Mucosa of descending colon (tissue), 3 donors: ENCODE results near the gene JAK1. TPM values are rescaled to one million over a fixed set of nuclear protein-coding genes. Genes with fewer than 3 reads are reported as not detected.

Source experiments
- ATAC-seq: fragments of 200-7000 bp; cut with Tn5 transposase; one replicate; pipeline ENCODE4 v1.9.1; 2020; ENCODE audit warnings: mild to moderate bottlenecking, moderate library complexity
- DNase-seq, 3 donors: peaks; one replicate each; pipeline ENCODE4 v3.0.0-alpha.2; 2020
- H3K36me3 ChIP-seq: fragments of 200-600 bp; one replicate; pipeline ENCODE4 v1.8.0; 2021; ENCODE audit warnings: low read depth, mild to moderate bottlenecking
- H3K4me1 ChIP-seq: fragments of 200-600 bp; one replicate; pipeline ENCODE4 v1.8.0; 2021; ENCODE audit warnings: low read depth, mild to moderate bottlenecking
- H3K4me3 ChIP-seq: fragments of 200-600 bp; one replicate; pipeline ENCODE4 v1.8.0; 2021; ENCODE audit warnings: mild to moderate bottlenecking
- H3K9me3 ChIP-seq: fragments of 200-600 bp; one replicate; pipeline ENCODE4 v1.8.0; 2021; ENCODE audit warnings: mild to moderate bottlenecking
- intact Hi-C, 2 donors: fragments of 100-400 bp; cut with DNase I in 1 of 2; cut with micrococcal nuclease in 1 of 2; formaldehyde crosslinking; loops; one replicate each; pipeline versions ENCODE4 v1.11.0 to v1.11.1; 2022; cut with DNase I, micrococcal nuclease
- total RNA-seq, 3 donors: library from RNA; stranded (reverse); fragmentation: NEBNext Ultra II Directional in 2 of 3; extraction: Animal tissue kit (Norgen Biotek cat#: 25700) in 2 of 3; gene quantifications; one replicate each; pipeline versions ENCODE4 v1.2.1 to v1.2.4, GENCODE V29; 2021 to 2023
- TF ChIP-seq, protein P1 (sequence below): fragments of 200-600 bp; IDR thresholded peaks from one replicate; pipeline ENCODE4 v1.8.0; 2022; ENCODE audit warnings: antibody characterized with exemption, mild to moderate bottlenecking
- donor health status: DM: no; HTN: no; CAD: no; lungs with moderate emphysema.
- donor health status: DM: no; HTN: no; CAD: no.
- donor health status: DM: no; HTN: yes; CAD: no.

JAK1 gene
- total RNA-seq, 3 donors from 2014 or later = 97.1 to 132 (median 103) TPM

DNA sequence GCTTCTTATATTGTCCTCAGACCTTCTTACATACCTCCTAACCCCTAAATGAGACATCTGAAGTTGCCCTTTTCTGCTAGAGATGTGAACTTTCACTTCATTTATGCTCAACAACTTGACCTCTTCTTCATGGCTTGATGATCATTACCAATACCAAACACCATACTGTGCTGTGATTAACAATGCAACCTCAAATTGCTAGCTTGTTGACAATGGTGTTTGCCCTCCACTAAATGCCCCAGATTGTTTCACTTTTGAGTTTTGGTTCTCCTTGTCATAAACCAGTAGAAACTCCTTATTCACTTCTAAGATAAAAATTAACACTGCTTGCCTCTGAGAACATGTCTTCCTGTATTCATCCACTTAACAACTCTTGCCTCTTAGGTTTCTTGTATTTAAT is 5.6 kb downstream of the JAK1 start:
- Histone ChIP-seq H3K36me3 (no peaks in the 10 kb centered on the region), H3K9me3 (no peaks in the 10 kb centered on the region), H3K4me3 (no peak overlapping the region), H3K4me1 (peaks cover 28% of the 10 kb centered on the region)
- ATAC-seq (no peak), DNase-seq (no peak)
- TF ChIP-seq, protein P1, sequence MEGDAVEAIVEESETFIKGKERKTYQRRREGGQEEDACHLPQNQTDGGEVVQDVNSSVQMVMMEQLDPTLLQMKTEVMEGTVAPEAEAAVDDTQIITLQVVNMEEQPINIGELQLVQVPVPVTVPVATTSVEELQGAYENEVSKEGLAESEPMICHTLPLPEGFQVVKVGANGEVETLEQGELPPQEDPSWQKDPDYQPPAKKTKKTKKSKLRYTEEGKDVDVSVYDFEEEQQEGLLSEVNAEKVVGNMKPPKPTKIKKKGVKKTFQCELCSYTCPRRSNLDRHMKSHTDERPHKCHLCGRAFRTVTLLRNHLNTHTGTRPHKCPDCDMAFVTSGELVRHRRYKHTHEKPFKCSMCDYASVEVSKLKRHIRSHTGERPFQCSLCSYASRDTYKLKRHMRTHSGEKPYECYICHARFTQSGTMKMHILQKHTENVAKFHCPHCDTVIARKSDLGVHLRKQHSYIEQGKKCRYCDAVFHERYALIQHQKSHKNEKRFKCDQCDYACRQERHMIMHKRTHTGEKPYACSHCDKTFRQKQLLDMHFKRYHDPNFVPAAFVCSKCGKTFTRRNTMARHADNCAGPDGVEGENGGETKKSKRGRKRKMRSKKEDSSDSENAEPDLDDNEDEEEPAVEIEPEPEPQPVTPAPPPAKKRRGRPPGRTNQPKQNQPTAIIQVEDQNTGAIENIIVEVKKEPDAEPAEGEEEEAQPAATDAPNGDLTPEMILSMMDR = no peak
- intact Hi-C loops = no loop called here

DNA sequence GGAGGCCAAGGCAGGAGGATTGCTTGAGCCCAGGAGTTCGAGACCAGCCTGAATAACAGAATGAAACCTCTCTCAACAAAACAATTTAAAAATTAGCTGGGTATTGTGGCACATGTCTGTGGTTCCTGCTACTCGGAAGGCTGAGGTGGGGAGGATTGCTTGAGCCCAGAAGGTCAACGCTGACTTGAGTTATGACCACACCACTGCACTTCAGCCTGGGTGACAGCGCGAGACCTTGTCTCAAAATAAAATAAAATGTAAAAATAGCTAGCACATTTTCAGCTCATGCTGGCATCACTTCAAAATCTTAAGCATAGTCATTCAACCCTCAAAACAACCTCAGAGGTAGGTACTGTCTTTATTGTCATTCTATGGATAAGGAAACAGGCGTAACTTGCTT is 6.4 kb downstream of the JAK1 start:
- intact Hi-C loops = no loop called here
- no peak for DNase-seq
- Histone ChIP-seq H3K4me1 (peaks cover 28% of the 10 kb centered on the region), H3K9me3 (no peaks in the 10 kb centered on the region), H3K36me3 (no peaks in the 10 kb centered on the region), H3K4me3 (no peak overlapping the region)
- TF ChIP-seq, protein P1 = no peak
- no peak for ATAC-seq

DNA sequence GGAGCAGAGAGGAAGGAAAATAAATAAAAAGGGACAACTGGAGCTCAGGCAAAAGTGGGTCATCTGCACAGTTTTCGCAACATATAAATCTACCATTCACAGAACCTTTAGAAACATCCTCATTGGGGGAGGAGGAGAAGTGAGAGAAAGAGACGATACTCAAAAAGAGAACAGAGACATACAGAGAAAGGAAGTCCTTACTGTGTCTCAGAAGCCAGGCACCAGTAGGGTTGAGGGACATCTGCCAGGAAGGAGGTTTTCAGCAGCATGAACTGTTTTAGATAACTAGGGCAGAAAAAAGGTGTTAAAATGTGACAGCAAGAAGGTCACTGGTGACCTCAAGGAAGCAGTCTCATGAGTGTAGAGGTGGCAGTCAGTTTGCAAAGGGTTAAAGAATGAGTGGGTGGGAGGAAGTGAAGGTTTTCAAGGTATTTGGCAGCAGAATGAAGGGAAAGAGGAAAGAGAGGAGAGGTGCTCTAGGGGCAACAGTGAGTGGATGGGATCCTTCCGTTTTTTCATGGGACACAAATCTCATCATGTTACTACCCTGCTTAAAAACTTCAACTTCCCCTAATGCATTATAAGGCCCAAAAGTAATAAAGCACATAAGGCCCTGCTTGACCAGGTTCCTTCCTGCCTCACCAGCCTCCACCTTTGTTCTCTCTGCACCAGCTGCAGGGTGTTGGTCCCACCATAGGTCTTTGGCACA is 9.5 kb downstream of the JAK1 start:
- peak; percentile 46 for ATAC-seq
- DNase-seq = no peak
- H3K9me3 ChIP-seq = no peaks in the 10 kb centered on the region
- TF ChIP-seq, protein P1 = no peak
- no peaks in the 10 kb centered on the region for H3K36me3 ChIP-seq
- no peak overlapping the region for H3K4me3 ChIP-seq
- intact Hi-C loops = no loop called here
- peaks cover 36% of the 10 kb centered on the region for H3K4me1 ChIP-seq

DNA sequence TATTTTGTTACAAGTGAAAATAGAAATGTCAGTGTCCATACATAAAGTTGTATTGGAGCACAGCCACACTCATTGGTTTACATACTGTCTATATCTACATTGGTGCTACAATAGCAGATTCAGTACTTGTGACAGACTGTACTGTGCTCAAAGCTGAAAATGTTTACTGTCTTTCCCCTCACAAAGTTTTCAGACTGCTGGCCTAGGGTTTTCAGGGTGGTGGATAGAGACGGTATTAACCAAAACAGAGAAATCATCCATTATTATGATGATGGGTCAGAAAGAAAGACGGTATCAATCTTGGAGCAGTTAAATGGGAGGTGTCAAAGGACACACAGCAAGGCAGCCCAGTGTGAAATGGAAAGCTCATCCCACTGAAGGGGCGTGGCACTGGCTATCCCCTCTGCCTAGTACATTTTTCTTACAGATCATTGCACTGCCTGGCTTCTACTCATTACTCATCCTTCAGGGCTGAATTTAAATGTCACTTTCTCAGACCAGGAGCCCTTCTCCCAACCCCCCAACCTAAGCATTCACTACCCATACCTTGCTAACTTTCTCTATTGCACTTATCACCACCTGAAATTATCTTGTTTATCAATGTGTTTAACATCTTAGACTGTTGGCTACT is 10.2 kb downstream of the JAK1 start:
- TF ChIP-seq, protein P1 = no peak
- H3K36me3 ChIP-seq = no peaks in the 10 kb centered on the region
- intact Hi-C loops = no loop called here
- no peak overlapping the region for H3K4me3 ChIP-seq
- peaks cover 37% of the 10 kb centered on the region for H3K4me1 ChIP-seq
- ATAC-seq (peak; percentile 31), DNase-seq (no peak)
- no peaks in the 10 kb centered on the region for H3K9me3 ChIP-seq

DNA sequence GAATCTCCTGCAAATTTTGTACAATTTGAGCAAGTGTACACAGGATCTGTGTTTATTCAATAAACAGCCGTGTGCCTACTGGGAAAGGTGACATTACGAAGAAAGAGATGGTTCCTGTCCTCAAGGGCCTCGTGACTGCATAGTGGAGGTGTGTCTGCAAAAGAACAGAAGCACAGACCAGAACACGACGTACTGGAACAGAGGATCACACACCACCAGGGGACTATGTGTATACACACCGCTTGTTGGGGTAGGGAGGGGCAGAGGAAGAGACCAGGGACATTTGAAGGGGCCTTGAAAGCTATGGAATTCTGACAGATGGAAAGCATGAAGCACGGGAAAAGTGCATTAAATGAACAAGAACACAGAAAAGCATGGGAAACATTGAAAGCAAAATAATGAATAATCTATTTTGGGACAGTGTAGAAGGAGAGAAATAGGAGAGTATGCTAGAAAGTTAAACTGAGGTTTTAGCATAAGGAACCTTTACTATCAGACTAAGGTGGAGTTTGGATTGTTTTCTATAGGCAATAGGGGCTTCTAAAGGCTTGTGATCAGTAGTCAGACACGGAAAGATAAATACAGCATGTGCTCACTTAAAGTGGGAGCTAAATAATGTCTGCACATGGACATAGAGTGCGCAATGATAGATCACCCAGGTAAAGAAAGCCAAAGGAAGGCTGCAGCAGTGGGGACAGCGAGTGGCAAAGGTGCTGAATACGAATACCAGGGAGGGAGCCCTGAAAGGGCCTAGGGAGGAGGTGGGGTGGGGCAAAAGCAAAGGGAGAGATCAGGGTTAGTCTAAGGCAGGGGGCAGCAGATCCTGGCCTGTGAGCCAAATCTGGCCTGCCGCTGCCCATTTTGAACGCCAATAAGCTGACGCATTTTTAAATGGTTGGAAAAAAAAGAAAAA is 11.0 kb downstream of the JAK1 start:
- ATAC-seq = peak; percentile 75
- DNase-seq = no peak
- Histone ChIP-seq H3K4me1 (peaks cover 43% of the 10 kb centered on the region), H3K9me3 (no peaks in the 10 kb centered on the region), H3K4me3 (no peak overlapping the region), H3K36me3 (no peaks in the 10 kb centered on the region)
- TF ChIP-seq, protein P1 = no peak
- intact Hi-C loops = no loop called here
